DMS153 treated with DMSO at 0.1 percent for 48 hours (cell line): Measurements from ENCODE around the gene CYP2C18.
"Not testable (repeated sequence)": the region's sequence is repeated elsewhere in the genome, so short reads cannot be mapped to it uniquely, and the experiment has no call there.

Experiments
- DNase-seq: peaks from one replicate; lab custom pipeline; 2025; ENCODE audit not compliant: unreplicated experiment; lab: John Stamatoyannopoulos, UW

The CYP2C18 gene

DNA sequence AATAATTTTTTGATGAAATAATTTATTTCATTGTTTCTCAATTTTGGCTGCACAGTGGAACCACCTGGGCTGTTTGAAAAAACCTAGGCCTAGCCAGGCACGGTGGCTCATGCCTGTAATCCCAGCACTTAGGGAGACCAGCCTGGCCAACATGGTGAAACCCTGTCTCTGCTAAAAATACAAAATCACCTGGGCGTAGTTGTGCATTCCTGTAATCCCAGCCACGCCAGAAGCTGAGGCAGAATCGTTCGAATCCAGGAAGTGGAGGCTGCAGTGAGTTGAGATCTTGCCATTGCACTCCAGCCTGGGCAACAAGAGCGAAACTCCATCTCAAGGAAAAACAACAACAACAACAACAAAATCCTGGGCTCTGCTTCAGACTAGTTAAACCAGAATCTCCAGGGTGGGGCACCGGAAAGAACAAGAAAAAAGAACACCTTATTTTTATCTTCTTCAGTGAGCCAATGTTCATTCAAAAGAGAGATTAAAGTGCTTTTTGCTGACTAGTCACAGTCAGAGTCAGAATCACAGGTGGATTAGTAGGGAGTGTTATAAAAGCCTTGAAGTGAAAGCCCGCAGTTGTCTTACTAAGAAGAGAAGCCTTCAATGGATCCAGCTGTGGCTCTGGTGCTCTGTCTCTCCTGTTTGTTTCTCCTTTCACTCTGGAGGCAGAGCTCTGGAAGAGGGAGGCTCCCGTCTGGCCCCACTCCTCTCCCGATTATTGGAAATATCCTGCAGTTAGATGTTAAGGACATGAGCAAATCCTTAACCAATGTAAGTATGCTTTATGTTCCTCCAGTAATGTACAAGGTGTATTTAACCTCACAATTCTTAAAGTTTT, at the start of gene CYP2C18:
Gene CYP2C18 (plus strand): TSS at position 516 of the 841 bp plus-strand sequence. CDS start 91 bp downstream, at position 607.
- no peak for DNase-seq

DNA sequence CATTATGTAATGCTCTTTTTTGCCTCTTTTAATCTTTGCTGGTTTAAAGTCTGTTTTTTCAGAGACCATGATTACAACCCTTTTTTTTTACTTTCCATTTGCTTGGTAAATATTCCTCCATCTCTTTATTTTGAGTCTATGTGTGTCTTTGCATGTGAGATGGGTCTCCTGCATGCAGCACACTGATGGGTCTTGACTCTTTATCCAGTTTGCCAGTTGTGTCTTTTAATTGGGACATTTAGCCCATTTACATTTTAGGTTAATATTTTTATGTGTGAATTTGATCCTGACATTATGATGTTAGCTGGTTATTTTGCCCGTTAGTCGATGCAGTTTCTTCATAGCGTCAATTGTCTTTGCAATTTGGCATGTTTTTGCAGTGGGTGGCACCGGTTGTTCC, 45.4 kb upstream of the CYP2C18 start:
- DNase-seq: not testable (repeated sequence)

DNA sequence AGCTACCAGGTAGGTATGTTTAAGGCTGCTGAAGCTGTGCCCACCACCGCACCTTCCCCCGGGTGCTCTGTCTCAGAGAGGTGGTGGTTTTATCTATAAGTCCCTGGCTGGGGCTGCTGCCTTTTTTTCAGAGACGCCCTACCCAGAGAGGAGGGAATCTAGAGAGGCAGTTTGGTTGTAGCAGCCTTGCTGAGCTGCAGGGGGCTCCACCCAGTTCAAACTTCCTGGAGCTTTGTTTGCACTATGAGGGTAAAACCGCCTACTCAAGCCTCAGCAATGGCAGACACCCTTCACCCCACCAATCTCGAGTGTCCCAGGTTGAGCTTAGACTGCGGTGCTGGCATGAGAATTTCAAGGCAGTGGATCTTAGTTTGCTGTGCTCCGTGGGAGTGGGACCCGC, 43.6 kb upstream of the CYP2C18 start:
- no peak for DNase-seq

DNA sequence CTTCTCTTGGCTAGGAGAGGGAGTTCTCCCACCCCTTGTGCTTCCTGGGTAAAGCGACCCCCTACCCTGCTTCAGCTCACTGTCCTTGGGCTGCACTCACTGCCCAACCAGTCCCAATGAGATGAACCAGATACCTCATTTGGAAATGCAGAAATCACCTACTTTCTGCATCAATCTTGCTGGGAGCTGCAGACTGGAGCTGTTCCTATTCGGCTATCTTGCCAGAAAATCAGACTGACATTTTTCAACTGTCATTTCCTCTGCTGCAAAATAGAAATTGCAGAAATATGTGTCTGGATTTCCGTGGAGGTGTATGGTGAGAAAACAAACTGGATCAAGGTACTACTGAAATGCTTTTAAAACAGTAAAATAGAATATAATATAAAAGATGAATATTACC, 43.0 kb upstream of the CYP2C18 start:
- DNase-seq: no peak

DNA sequence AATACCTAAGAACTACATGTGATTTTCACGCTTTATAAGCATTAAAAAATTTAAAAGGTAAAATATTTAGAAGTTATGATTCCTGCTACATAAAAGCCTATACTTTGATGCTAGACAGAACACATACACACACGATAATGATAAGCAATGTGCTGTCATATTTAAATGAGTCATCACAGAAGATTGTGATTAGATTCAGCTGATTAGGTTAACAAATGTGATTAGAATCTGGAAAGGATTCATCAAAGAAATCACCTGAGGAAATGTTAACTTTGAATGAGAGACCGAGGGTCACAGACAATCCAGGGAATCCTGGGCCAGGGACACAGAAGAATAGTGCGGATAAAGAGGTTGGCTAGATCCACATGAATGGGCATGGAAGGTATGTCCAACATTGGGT, 42.0 kb upstream of the CYP2C18 start:
- no peak for DNase-seq

DNA sequence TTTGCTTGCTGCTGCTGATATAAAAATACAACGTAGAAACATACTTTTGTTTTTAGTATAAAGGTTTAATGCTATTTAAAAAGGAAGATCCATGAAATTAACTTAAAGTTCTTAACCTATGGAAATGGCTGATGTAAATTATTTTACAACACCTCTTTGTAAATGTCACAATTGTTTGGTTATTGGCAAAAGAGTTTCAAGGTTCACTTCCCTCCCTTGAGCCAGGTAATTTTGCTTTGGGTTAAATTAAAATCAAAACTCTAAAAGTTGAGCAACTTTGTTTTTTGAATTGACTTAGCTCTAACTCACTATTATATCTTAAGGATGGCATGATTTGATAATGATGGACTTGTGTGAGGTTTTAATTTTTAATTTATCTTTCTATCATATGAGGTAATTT, 39.2 kb upstream of the CYP2C18 start:
- DNase-seq: no peak

DNA sequence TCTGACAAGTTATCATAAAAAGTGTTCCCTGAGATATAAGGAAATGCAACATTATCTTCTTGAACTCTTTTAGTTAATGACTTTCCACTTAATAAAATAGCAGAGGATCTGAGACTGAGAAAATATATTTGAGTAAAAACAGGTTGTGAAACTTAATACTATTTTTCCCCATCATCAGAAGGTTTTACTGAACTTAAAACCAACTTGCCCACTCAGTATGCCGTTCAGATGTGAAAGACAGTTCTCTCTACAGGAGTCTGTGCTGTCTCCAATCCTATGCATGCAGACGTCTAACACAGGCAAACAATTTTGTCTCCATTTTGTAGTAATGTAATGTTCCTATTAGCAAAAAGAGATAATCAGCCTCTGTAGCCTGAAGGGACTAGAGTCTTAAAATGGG, 38.2 kb upstream of the CYP2C18 start:
- DNase-seq: no peak

DNA sequence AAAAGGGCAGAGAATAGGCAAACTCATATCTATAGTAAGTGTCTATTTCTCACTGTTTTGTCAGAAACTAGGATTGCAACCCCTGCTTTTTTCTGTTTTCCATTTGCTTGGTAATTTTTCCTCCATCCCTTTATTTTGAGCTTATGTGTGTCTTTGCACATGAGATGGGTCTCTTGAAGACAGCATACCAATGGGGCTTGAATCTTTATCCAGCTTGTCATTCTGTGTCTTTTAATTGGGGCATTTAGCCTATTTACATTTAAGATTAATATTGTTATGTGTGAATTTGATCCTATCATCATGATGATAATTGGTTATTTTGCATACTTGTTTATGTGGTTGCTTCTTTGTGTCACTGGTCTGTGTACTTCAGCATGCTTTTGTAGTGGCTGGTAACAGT, 28.3 kb upstream of the CYP2C18 start:
- DNase-seq: not testable (repeated sequence)

DNA sequence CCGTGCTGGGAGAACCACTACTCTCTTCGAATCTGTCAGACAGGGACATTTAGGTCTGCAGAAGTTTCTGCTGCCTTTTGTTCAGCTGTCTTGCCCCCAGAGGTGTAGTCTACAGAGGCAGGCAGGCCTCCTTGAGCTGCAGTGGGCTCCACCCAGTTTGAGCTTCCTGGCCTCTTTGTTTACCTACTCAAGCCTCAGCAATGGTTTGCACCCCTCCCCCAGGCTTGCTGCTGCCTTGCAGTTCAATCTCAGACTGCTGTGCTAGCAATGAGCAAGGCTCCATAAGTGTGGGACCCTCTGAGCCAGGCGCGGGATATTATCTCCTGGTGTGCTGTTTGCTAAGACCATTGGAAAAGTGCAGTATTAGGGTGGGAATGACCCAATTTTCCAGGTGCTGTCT, 20.5 kb upstream of the CYP2C18 start:
- DNase-seq: not testable (repeated sequence)

DNA sequence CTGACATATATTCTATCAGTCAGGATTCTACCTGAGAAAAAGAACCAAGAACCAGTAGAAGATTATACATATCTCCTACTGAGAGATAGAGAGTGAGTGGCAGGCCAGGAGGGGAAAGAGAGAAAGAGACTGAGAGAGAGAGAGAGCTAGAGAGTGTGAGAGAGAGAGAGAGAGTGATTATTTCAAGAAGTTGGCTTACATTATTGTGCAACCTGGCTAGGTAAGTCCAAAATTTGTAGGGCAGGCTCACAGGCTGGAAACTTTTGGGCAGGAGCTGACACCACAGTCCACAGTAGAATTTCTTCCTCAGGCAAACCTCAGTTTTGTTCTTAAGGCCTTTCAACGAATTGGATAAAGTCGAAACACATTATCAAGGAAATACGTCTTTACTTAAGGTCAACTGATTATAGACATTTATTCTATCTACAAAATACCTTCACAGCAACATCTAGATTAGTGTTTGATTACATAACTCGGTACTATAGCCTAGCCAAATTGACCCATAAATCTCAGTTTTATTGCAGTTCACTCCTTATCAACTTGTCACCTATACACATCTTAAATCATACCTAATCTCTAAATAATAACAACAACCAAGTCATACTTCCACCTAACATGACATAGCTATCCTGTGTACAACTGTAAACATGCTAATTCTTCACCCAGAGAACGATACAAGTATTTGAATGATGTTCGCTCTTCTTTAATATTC, 17.0 kb upstream of the CYP2C18 start:
- DNase-seq: no peak

DNA sequence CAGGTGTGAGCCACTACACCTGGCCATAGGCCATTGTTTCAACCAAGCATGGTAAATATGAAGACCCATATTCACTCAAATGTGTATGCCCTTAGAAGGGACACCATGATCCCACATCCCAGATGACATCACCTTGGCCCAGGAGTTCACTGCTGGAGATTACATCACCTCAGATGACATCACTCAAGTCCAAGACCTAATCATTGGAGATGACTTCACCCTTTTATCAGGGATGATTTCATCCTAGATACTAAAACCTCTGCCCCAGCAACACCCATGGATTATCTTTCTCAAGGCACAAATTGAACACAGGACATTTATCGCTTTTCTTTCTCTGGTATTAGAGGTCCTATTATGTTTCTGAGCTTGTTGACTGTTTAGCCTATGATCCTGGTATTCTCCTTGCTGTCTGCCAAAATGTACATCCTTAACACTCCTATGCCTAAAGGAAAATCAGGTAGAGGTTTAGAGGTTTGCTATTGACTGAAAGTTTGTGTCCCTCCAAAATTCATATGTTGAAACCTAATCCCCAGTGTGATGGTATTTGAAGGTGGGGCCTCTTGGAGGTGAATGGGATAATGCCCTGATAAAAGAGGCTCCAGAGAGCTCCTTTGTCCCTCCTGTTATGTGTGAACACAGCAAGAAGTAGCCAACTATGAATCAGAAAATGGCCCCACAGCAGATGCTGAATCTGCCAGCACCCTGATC, 9.8 kb upstream of the CYP2C18 start:
- DNase-seq: no peak

DNA sequence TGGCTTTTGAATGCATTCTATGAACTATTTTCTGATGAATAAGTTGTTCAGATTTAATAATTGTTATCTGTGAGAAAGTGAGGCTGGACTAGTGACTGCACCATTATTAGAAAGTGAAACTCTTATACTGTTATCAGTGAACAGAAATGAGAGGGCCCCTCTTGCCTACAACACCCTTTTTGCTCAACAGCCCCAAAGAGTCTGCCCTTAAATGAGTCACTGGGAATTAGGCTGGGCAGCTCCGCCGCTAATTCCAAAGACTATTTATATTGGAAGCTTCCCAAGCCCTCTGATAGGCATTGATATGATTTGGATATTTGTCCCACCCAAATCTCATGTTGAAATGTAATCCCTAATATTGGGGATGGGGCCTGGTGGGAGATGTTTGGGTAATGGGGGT, 7.0 kb upstream of the CYP2C18 start:
- no peak for DNase-seq

DNA sequence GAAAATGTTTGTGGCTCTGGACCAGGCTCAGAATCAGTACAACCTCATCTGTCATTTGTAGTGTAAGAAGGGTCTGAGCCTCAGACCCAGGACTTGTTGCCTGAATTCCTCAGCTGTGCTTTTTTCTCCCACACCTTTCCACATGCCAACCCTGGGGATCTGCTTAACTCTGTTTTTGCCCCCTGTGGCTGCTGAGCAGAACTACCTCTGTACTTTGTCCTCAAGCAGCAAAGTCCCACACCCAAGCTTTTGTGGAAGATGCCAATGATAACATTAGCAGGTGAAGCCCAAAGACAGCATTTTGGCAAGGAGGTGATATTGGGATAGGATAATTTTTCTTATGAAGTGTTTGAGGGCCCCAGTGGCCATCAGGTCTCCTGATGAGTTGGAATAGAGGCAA, 5.8 kb upstream of the CYP2C18 start:
- DNase-seq: no peak

DNA sequence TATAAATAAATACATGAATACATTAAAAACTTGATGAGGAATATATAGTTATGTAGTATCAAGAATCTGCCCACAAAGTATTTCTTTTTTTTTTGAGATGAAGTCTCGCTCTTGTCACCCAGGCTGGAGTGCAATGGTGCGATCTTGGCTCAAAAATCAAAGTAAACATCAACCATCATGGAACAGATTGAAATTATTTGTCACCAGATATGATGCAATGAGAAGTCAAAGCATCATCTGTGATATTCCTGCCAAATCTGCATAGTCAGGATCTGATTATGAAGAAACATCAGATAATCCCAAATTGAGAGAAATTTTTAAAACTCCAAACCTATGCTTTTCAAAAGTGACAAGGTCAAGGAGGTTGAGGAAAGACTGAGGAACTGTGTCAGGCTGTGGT, 5.1 kb upstream of the CYP2C18 start:
- no peak for DNase-seq

DNA sequence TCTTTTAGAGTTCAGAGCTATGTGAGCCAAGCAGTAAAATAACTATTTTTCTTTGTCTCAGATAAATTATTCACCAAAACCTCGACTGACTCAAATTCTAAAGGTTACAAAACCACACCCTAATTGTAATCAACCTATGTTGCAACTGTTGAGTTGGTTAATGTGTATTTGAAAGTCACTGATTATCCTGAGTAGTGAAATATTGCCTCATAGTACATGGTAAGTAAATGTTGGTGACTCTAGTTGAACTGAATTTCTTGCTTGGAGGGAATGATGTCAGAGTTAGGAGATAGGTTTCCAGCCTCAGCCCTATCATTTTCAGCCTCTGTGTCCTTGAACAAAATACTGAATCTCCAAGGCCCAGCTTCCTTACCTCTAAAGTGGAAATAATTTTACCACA, 3.0 kb upstream of the CYP2C18 start:
- no peak for DNase-seq

DNA sequence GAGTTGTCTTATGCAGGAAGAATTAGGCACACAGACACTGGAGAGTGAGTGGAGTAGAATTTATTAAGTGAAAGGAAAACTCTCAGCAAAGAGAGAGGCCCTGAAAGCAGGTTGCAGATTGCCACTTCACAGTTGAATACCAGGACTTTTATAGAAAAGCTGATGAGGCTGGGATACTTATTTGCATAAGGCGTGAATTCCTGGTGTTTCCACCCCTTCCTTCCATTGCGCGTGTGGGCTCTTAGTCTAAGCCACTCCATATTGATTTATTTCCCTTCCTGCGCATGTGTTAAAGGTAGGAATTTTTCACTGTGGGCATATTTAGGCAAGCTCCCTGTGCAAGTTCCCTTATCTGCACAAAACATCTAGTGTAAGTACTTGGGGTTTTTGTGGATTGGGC, 893 bp upstream of the CYP2C18 start:
- not testable (repeated sequence) for DNase-seq

DNA sequence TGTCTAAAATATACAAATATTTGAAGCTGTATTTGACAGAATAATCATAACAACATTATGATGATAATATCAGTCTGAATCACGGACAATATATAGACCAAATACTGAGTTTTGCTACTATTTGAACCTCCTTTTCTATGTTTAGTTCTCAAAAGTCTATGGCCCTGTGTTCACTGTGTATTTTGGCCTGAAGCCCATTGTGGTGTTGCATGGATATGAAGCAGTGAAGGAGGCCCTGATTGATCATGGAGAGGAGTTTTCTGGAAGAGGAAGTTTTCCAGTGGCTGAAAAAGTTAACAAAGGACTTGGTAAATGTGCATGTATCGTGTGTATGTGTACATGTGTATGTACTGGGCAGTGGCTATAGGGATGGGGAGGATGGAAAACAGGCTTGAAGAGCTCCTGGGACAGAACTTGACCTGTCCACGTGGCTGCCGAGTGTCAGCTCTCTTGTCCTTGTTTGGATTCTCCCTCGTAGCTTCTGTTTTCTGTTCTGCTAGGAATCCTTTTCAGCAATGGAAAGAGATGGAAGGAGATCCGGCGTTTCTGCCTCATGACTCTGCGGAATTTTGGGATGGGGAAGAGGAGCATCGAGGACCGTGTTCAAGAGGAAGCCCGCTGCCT, 4.2 kb downstream of the CYP2C18 start:
- no peak for DNase-seq

DNA sequence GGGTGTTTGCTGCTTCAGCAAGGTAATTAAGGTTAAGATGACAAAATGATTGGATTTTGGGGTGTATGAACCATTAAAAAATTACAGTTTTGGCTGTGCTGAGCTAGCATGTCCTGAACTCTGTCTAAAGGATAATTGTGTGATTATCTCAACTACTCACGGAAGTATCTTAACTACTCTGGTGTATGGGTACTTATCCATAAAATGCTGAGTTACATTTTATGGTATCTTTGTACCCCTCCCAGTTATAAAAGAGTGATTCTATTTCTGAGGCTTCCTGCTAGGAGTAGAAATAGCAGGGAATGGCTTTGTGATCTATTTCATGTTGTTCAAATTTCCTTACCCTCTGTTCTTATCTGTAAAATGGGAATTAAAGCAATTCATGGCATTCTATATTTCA, 22.6 kb downstream of the CYP2C18 start:
- no peak for DNase-seq

DNA sequence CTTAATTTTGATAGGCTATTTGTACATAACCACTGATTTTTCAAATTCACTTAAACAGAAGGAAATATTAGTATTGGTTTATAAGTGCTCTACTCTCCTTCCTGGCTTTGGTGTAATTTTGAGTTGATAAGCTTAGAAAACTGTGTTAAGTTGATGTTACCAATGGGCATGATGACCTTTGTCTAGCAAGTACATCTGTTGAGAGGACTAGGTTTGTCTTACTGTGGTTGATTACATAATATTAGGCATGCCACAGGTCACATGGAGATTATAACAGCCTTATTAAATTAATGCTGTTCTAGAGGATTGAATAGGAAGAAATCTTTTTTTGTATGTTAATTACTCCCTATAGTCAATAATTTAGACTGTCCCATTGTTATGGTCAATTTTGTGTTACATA, 27.0 kb downstream of the CYP2C18 start:
- DNase-seq: no peak

DNA sequence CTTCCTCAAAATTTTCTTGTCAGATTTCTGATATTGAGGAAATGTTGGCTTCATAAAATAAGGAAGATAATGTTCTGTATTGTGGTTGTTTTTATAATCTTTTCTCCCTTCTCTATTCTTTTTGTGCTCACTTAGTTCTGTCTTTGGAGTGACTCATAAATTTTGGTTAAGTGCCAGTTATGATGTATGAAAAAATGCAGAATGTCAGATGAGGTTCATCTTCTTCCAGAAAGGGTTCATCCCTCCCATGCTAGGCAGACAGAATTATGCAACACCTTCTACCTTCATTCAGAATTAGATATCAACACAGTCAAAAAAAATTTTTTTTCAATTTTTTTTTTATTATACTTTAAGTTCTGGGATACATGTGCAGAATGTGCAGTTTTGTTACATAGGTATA, 42.3 kb downstream of the CYP2C18 start:
- DNase-seq: no peak

DNA sequence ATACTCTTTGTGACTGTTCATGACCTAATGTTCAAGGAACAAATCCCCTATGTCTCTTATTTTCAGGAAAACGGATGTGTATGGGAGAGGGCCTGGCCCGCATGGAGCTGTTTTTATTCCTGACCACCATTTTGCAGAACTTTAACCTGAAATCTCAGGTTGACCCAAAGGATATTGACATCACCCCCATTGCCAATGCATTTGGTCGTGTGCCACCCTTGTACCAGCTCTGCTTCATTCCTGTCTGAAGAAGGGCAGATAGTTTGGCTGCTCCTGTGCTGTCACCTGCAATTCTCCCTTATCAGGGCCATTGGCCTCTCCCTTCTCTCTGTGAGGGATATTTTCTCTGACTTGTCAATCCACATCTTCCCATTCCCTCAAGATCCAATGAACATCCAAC, 51.7 kb downstream of the CYP2C18 start:
- DNase-seq: no peak
